GM21381 (cell line): ENCODE measurements around the gene CARS2.
"Not testable (repeated sequence)": the region's sequence is repeated elsewhere in the genome, so short reads cannot be mapped to it uniquely, and the experiment has no call there.

Experiments
- ATAC-seq: cut with Tn5 transposase; IDR thresholded peaks from one replicate; pipeline ENCODE4 v1.9.1; 2021; ENCODE audit warnings: mild to moderate bottlenecking, moderate library complexity; ENCODE audit not compliant: unreplicated experiment

Gene CARS2

DNA sequence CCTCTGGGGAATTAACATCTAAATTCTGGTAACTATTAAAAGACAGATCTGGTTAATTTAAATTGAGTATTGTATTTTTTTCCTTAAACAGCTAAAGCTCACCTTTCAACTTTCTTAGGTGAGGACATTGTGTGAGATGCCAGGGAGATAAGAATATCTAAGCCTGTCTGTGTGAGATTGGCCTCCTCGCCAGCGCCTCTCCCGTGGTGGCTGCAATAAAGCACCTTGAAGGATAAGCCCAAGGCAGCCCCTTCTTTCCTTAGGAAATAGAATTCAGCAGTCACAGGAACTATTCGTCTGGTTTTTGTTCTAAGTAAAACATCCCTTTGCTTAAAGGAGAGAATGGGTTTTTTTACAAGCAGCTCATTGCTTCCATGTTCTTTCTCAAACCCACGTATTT is 66.0 kb downstream of the CARS2 start:
- ATAC-seq: no peak

DNA sequence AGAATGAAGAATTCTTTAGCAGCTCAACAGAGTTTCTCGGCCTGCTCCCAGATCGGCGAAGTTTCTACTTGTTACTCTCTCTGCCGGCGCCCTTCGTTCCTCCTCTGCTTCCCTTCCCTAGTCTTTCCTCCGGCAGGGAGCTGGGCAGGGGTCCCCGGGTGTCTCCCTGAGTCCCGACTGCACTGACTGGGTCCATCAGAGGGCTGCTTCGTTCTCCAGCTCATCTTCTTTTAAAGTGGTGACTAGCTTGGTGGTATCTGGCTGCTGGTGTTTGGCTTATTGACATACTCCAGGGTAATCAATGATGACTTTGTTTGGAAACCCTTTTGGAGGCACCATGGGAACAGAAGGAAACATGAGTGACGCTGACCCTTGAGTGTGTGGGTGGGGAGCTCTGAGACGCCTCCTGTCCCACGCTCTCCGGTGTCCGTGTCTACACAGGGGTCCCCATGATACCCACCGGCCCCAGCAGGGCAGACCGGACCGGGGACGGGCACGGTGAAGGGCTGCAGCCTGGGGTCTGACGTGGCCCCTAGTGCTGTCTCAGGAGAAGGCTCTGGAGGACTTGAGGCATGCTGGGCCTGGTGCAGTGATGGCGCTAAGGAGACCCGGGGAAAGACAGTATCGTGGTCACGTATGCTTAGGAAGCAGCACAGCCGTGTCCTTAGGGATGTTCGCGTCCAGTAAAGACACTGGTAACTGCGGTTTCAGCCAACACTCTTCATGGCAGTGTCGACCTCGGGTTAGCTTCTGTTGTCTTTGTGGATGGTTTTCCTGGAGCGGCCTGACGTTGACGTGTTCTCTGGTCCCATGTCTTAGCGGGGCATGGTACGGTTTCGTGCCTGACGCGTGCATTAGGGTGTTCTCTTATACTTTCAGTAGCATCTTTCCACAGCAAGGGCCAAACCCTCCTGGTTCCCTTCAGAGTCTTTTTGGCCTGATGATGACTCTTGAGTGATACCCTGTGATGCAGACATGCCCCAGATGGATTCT is 66.8 kb downstream of the CARS2 start:
- no peak for ATAC-seq

DNA sequence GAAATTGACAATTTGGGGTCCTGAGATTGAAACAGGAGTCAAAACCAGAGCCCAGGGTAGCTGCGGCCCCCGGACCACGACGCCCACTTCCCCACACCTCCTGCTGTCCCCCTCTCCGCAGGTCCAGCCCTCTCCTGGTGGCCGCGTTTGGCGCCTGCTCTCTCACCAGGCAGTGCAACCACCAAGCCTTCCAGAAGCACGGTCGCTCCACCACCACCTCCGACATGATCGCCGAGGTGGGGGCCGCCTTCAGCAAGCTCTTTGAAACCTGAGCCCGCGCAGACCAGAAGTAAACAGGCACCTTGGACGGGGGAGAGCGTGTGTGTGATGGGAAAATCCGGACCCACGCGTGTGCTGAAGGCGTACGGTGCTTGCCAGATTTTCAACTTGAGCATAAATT is 67.7 kb downstream of the CARS2 start:
- no peak for ATAC-seq

DNA sequence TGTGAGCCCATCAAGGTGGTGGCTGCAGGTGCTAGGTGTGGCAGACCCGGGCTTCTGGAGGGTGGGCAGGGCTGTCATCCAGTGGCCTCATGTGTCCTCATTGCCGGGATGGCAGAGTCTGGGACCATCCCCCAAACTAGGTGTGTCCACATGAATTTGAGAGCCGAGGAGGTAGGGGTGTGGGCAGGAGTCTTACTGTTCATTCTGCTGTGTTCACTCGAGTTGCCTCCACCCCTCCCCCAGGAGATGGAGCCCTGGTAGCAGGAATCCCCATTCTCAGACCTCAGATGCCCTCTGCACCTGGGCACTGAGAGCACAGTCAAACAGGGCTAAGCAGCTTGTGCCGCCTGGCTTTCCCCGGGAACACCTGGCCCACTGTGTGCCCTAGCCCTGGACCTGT is 68.2 kb downstream of the CARS2 start:
- no peak for ATAC-seq

DNA sequence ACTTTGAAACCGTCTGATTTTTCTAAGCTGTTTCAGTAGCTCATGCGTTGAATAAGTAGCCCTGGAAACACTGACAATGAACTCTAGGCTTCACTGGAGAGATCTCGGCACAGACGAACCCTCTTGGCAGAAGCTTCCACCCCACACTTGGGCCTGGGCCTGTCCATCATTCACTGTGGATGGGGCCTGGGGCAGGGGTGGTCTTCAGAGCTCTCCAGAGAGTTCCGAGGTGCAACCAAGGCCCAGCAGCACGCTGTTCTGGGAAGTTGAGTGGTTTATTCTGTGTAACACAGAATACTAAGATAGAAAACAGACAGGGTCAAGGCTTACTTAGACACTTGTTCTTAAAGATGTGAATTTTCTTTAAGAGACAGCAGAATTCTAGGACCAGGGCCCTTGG is 68.6 kb downstream of the CARS2 start:
- ATAC-seq: no peak

DNA sequence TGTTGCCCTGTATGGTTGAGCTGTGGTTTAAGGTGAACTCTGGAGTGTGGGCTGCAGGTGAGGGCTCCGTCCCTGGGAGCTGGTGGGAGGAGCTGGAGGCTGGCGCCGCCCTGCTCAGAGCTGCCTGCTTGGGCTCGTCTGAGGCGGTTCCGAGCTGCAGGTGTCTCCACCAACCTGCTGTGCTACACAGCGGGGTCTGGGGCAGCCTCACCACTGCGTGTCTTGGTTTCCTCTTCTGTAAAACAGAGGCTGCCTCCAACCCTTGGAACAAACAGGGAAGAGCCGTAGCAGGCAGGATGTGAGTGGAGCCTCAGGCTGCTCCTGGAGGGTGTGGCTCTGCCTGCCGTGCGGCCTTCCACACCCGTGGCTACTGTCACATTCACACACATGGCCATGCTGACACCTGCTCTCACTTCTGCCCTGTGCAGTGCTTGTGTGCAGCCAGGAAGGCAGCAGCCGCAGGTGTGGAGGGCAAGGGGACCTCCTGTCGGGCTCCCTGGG is 69.2 kb downstream of the CARS2 start:
- ATAC-seq: no peak

DNA sequence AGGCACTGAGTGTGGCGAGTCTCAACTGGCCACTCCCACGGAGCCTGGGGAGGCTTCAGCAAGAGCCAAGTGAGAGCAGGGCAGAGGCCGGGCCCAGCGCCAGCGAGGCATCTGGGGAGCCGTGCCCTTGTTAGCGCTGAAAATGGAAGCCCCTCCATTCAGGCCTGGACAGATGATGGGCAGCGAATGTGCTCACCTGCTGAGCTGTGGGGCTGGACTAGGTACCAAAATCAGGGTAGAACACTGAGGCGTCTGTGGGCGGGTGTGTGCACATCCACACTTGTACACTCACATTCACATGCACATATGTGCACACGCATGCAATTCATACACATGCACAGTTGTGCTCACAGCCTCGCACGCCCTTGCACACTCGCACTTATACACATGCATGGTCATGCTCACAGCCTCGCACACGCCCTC is 69.9 kb downstream of the CARS2 start:
- ATAC-seq: no peak

DNA sequence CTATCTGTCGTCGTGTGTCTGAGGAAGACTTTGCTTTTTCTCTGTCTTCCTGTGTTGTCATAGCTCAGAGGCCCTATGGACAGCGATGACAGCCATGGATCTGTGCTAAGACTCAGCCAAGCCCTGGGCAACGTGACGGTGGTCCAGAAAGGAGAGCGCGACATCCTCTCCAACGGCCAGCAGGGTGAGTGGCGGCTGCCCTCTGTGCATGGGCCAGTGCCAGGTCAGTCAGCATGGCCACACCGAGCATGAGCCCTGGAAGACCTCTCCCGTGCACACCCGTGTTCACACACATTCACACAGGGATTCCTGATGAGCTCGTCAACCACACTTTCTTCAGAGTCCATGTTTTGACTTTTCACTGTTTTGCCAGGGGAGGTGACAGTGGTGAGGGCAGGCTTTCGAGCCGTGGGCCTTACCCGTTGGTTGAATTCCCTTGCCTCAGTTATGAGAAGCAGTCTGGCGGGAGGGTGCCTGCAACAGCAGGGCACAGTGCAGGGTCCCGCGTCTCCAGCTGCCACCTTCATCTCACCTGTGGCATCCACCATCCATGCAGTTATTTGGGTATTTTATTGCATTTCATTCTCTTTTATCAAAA is 70.4 kb downstream of the CARS2 start:
- no peak for ATAC-seq

DNA sequence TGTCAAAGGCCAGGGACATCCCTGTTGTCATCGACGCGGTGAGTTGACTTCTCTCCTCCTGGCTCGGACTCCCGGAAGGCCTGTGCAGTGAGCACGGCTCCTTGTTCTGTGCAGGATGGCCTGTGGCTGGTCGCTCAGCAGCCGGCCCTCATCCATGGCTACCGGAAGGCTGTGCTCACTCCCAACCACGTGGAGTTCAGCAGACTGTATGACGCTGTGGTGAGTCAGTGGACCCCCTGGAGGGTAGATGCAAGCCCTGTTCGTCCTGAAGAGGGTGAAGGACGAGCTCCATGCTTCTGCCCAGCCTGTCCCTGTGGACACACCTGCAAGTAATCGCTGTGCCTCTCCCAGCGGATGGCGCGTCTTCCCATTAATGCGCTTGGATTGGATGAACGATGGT is 71.4 kb downstream of the CARS2 start:
- no peak for ATAC-seq

DNA sequence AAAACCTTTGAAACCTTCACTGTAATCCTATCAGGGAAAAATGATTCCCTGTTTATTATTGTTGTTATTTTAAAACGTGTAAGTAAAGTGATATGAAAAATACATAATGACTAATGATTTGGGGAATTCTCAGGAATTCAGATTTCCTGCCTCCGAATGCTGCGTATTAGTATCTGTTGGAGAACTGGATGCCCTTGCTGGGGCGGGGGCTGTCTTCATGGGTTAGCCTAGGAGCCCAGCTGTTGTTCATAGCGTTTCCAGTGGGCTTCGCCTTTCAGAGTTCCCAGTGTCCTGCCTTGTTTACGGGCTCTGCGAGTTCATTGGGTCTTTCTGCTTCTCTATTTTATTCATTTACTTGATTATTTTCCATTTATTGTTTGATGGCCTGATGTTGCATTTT is 72.1 kb downstream of the CARS2 start:
- no peak for ATAC-seq

DNA sequence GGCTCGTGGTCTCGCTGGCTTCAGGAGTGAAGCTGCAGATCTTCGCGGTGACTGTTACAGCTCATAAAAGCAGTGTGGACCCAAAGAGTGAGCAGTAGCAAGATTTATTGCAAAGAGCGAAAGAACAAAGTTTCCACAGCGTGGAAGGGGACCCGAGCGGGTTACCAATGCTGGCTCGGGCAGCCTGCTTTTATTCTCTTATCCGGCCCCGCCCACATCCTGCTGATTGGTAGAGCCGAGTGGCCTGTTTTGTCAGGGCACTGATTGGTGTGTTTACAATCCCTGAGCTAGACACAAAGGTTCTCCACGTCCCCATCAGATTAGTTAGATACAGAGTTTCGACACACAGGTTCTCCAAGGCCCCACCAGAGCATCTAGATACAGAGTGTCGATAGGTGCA is 73.7 kb downstream of the CARS2 start:
- ATAC-seq: not testable (repeated sequence)

DNA sequence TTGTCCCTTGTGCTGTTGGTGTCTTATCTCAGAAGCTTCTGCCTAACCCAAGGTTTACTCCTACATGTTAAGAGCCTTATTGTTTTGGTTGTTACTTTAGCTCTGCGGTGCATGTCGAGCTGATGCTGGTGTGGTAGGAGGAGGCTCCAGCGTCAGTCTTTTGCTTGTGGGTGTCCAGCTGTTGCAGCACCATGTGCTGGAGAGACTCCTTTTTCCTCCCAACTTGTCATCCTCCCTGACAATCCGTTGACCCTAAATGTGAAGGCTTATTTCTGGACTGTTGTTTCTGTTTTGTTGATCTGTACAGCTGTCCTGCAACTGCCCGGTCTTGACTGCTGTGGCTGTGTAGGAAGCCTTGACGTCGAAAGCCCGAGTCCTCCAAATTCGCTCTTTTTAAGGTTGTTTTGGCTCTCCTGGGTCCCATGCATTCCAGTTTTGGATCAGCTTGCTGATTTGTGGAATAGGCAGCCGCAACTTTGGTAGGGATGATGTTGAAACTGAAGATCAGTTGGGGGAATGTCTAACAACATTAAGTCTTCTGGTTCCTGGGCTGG is 75.3 kb downstream of the CARS2 start:
- ATAC-seq: no peak

DNA sequence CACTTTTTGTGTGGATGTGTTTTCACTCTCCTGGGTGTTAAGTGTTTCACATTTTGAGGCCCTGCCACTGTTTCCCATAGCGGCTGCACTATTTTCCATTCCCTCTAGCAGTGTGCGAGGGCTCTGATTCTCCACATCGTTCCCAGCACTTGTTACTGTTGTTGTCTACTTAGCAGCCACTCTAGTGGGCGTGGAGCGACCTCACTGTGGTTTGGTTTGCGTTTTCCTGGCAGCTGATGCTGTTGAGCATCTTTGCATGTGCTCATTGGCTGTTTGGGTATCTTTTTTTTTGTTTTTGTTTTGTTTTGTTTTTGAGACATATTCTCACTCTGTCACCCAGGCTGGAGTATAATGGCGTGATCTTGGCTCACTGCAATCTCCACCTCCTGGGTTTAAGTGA is 76.2 kb downstream of the CARS2 start:
- no peak for ATAC-seq

DNA sequence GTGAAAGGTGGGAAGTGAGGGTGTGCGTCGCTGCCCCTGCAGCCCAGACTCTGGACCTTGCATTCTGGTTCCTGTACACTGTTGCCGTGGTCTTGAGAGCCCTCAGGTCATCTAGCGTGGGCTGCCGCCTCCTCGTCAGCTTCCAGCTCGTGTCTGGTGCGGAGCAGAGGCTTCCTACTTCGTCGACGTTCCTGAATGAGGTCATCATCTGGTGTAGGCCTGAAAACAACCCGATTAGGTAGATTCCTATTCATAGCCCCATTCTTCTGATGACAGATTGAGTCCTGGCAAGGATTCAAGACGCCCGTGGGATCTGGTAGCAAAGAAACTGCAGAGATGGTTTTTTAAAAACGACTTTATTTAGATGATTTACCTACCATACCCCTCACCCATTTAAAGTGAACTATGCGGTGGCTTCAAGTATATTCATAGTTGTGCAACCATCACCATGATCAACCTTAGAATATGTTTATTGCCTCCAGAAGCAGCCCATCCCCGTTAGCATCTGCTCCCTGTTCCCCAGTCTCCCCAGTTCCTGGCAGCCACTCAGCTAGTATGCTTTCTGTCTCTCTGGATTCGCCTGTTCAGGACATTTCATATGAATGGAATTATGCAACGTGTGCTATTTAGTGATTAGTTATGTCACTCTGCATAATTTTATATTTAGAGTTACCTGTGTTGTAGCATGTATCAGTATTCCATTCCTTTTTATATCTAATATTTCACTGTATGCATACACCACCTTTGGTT is 76.8 kb downstream of the CARS2 start:
- no peak for ATAC-seq

DNA sequence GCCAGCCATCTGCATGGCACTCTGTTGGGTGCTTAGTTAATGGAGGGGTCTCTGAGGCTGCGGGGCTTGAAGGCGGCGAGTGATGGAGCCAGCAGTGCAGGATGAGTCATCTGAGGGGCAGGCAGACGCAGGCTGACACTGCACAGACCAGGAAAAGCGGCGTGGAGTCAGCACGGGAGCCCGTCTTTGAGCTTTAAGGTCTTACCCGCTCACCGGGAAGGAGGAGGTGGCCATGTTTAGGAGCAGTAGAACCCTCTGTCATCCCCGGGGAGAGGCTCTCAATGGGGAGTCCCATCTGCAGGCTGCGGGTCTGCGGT is 77.5 kb downstream of the CARS2 start:
- no peak for ATAC-seq

DNA sequence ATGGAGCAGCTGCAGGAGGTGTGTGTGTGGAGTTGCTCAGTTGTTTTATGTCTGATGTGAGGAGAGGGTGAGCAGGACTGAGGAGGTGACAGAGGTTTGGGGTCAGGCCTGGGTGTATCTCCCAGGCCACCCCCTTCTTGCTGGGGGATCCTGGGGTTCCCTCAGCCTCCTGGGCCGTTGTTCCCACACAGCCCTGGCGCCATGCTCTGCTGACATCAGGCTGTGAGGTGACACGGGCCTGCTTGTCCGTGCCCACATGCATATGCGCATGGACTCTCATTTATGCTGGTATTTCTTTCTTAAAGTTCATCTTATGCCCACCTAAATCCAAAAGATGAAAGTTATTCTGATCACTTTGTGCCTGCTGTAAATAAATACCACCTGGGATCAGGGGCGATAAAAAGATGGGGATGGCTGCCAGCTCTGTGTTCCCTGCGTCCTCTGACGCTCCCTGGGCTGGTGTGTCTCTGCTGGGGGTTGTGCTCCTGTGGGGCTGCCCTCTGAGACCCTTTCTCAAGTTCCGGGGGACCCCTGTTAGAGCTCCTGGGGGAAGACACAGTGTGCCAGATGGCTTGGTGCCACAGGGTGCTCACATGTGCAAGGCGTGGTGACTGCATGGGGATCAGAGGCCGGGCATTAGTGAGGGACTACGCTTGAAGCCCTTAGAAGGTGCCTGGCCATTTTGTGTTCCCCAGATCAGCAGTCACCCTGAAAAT is 78.0 kb downstream of the CARS2 start:
- ATAC-seq: no peak

DNA sequence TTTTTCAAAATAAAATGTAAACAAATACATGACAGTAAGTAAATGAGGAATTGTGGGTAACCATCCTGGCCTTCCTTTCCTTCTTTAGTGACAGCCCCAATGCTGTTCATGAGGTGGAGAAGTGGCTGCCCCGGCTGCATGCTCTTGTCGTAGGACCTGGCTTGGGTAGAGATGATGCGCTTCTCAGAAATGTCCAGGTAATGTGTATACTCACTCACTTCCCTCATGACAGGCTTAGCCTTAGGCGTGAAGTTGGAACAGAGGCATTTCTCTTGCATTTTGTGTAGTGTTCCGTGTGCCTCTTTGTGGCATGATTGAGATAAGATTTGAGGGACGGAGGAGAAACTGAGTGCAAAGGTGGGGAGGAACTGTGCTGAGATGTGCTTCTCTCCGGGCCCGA is 78.6 kb downstream of the CARS2 start:
- no peak for ATAC-seq

DNA sequence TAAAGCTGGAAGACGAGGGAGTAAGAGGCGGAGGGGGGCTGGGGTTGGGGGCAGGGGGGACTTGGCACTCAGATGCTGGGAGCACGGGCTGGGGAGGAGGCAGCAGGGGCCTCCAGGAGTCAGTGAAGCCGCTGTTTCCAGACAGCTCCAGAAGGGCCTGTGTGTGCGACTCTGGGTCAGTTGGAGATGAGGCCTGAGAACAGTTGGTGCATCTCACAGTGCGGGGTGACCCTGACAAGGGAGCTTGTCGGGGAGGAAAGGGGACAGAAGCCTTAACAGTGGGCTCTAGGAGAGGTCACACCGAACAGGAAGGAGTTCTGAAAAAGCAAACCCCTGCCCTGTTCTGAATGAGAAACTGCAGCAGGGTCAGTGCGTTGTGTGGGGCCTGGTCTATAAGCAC is 79.4 kb downstream of the CARS2 start:
- ATAC-seq: no peak

DNA sequence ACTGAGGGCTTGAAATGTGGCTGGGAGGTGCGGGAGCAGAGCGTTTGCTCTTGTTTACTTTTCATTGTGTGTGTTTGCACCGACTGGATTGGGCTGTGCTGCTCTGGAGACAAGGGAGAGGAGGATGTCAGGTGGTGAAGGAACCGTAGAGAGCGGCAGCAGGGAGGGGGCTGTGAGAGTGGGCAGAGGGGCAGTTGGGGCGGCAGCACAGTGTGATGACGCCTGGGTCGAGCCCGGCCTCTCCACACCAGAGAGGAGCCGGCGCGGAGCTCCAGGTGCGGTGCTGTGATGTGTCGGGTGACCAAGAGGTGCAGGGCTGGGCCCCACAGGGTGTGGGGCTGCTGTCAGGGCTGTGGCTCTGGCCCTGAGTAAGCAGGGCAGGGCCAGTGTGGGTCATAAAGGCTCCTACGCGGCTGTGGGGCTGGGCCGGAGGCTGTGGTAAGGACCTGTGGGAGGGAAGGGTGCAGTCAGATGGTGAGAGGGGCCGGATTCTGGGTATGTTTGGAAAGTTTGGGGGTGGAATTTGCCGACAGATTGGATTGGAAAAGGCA is 80.1 kb downstream of the CARS2 start:
- ATAC-seq: no peak
